ENCODE results near the gene GAL. TPM values are rescaled to one million over a fixed set of nuclear protein-coding genes. Genes with fewer than 3 reads are reported as not detected.

The GAL gene
- total RNA-seq, 1 donor from 2014 or later, result 15.9 TPM

DNA sequence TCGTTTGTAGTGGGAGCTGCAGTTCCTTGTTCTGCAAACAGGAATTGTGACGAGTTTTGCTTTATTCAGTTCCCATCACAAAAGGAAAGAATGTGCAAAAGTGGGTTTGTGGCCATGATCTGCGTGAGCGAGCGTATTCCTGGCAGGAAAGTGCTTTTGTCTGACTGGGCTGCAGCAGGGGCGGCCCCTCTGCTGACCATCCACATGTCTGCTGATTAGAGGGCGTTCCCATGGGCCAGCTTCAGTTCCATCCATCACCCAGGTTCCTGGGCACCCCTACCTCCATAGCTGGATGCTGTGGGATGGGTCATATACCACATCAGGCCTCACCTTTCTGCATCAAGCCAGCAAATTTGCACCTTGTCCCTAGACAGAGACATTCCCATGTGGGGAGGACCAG lies 28.9 kb upstream of the GAL start:
- no peak overlapping the region for H3K4me3 Mint-ChIP-seq (ENCODE audit: unreplicated experiment)
- H3K27ac Mint-ChIP-seq (ENCODE audit: unreplicated experiment), result no peak overlapping the region
- H3K4me1 Mint-ChIP-seq (ENCODE audit: unreplicated experiment), result no peaks in the 10 kb centered on the region
- peaks cover 8% of the 10 kb centered on the region for H3K27me3 Mint-ChIP-seq (ENCODE audit: unreplicated experiment)
- no peak for DNase-seq (ENCODE audit: low spot score)
- H3K36me3 Mint-ChIP-seq (ENCODE audit: low read depth, unreplicated experiment), result peaks cover 5% of the 10 kb centered on the region
- TF ChIP-seq, protein P1, sequence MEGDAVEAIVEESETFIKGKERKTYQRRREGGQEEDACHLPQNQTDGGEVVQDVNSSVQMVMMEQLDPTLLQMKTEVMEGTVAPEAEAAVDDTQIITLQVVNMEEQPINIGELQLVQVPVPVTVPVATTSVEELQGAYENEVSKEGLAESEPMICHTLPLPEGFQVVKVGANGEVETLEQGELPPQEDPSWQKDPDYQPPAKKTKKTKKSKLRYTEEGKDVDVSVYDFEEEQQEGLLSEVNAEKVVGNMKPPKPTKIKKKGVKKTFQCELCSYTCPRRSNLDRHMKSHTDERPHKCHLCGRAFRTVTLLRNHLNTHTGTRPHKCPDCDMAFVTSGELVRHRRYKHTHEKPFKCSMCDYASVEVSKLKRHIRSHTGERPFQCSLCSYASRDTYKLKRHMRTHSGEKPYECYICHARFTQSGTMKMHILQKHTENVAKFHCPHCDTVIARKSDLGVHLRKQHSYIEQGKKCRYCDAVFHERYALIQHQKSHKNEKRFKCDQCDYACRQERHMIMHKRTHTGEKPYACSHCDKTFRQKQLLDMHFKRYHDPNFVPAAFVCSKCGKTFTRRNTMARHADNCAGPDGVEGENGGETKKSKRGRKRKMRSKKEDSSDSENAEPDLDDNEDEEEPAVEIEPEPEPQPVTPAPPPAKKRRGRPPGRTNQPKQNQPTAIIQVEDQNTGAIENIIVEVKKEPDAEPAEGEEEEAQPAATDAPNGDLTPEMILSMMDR (IDR thresholded peaks at IDR 0.05; ENCODE audit: unreplicated experiment), result no peak
- peaks cover 7% of the 10 kb centered on the region for H3K9me3 Mint-ChIP-seq (ENCODE audit: unreplicated experiment)

DNA sequence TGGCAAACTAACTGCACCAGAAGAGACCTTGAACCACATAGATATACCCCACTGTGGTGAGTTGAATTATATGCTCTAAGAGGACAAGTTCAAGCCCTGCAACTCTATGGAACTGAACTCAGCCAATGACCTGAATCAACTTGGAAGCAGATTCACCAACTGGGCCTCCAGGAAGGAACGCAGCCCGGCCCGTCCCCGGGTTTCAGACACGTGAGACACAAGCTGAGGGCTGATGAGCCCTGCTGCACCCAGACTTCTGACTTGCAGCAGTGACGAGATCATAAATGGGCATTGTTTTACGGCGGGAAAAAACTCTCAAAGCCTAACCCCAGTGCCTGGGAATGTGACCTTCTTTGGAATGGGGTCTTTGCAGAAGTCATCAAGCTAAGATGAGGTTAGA lies 28.5 kb upstream of the GAL start:
- Mint-ChIP-seq H3K27ac (ENCODE audit: unreplicated experiment) (no peak overlapping the region), H3K4me1 (ENCODE audit: unreplicated experiment) (no peaks in the 10 kb centered on the region), H3K27me3 (ENCODE audit: unreplicated experiment) (peaks cover 8% of the 10 kb centered on the region), H3K4me3 (ENCODE audit: unreplicated experiment) (no peak overlapping the region), H3K36me3 (ENCODE audit: low read depth, unreplicated experiment) (peaks cover 5% of the 10 kb centered on the region), H3K9me3 (ENCODE audit: unreplicated experiment) (peaks cover 7% of the 10 kb centered on the region)
- TF ChIP-seq, protein P1 (IDR thresholded peaks at IDR 0.05; ENCODE audit: unreplicated experiment), result no peak
- DNase-seq (ENCODE audit: low spot score), result no peak

DNA sequence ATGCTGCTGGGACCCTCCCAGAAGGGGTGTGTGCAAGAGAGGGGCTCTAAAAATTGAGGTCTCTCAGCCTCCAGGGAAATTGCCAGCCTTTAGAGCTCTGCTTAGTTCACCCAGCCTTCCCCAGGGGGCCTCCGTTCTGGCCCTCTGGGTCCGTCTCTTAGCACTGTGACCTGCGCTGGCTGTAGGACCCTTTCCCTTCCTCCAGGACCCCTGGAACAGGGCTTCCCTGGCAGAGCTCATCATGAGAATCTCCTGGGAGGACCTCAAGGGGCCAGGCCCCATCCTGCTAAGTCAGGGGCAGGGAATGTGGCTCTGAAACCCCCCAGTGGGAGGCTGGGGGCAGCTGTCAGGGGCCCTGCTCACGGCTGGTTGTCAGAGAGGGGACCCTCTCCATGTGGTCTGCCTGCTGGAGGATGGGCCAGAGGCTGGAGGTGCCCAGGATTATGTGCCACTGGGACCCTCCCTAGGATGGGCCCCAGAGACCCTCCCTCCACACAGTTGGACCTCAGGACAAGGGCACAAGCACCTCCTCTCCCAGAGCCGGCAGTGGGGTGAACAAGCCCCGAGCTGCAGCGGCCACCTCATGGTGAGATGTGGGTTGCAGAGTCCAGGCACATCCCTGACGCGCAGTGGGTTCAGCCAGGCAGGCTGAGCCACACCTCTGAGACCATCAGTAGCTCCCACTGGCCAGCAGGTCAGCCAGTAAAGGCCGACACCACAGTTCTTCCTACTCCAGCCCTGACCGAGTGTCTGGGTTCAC lies 27.1 kb upstream of the GAL start:
- Mint-ChIP-seq H3K4me1 (ENCODE audit: unreplicated experiment) (no peaks in the 10 kb centered on the region), H3K27me3 (ENCODE audit: unreplicated experiment) (peaks cover 8% of the 10 kb centered on the region), H3K9me3 (ENCODE audit: unreplicated experiment) (peaks cover 7% of the 10 kb centered on the region), H3K27ac (ENCODE audit: unreplicated experiment) (no peak overlapping the region), H3K4me3 (ENCODE audit: unreplicated experiment) (no peak overlapping the region), H3K36me3 (ENCODE audit: low read depth, unreplicated experiment) (peaks cover 5% of the 10 kb centered on the region)
- TF ChIP-seq, protein P1 (IDR thresholded peaks at IDR 0.05; ENCODE audit: unreplicated experiment), result no peak
- DNase-seq (ENCODE audit: low spot score), result no peak

DNA sequence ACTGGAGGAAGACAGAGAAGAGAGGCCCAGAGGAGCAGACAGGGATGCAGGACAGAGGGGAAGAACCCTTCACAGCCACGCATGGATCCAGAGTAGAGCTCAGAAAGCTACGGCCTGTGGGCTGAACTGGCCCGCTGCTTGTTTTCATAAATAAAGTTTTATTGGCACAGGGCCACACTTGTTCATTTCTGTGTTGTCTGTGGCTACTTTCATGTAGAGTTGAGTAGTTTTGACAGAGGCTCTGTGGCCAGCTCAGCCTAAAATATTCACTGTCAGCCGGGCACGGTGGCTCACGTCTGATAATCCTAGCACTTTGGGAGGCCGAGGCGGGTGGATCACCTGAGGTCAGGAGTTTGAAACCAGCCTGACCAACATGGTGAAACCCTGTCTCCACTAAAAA lies 26.2 kb upstream of the GAL start:
- Mint-ChIP-seq H3K9me3 (ENCODE audit: unreplicated experiment) (peaks cover 7% of the 10 kb centered on the region), H3K27me3 (ENCODE audit: unreplicated experiment) (peaks cover 6% of the 10 kb centered on the region), H3K4me1 (ENCODE audit: unreplicated experiment) (no peaks in the 10 kb centered on the region), H3K36me3 (ENCODE audit: low read depth, unreplicated experiment) (peaks cover 5% of the 10 kb centered on the region), H3K4me3 (ENCODE audit: unreplicated experiment) (no peak overlapping the region), H3K27ac (ENCODE audit: unreplicated experiment) (no peak overlapping the region)
- TF ChIP-seq, protein P1 (IDR thresholded peaks at IDR 0.05; ENCODE audit: unreplicated experiment), result no peak
- no peak for DNase-seq (ENCODE audit: low spot score)

DNA sequence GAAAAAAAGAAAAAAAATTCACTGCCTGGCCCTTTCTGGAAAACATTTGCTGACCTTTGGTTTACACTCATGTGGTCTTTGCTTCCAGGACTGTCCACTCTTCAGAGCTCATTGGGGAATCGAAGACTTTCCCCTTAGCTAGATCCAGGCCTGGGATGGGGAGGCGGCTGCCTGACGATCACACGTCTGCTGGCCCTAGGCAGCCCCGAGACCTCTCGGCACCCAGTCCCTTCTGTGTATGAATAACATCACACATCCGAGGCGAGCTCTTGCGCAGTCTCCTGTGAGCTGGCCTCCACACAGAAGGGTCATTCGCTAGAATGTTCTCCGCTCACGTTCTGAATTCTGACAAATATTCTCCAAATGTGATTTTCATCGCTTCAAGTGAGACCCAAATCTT lies 25.7 kb upstream of the GAL start:
- no peak for DNase-seq (ENCODE audit: low spot score)
- TF ChIP-seq, protein P1 (IDR thresholded peaks at IDR 0.05; ENCODE audit: unreplicated experiment), result no peak
- peaks cover 7% of the 10 kb centered on the region for H3K9me3 Mint-ChIP-seq (ENCODE audit: unreplicated experiment)
- peaks cover 6% of the 10 kb centered on the region for H3K27me3 Mint-ChIP-seq (ENCODE audit: unreplicated experiment)
- no peak overlapping the region for H3K4me3 Mint-ChIP-seq (ENCODE audit: unreplicated experiment)
- no peaks in the 10 kb centered on the region for H3K4me1 Mint-ChIP-seq (ENCODE audit: unreplicated experiment)
- peaks cover 5% of the 10 kb centered on the region for H3K36me3 Mint-ChIP-seq (ENCODE audit: low read depth, unreplicated experiment)
- H3K27ac Mint-ChIP-seq (ENCODE audit: unreplicated experiment), result no peak overlapping the region

Measured in endothelial cell (in vitro differentiated cells).